Panc1 (cell line): ENCODE data around the gene F3. TPM values are rescaled to one million over a fixed set of nuclear protein-coding genes. Genes with fewer than 3 reads are reported as not detected.

Source experiments
- ATAC-seq: fragments of 200-7000 bp; cut with Tn5 transposase; 2 replicates; pipeline ENCODE4 v1.9.1; 2020; ENCODE audit warnings: mild to moderate bottlenecking, moderate library complexity
- BruUV-seq: library from RNA; stranded (reverse); fragments of 400-500 nt; replicated peaks from 2 replicates; lab custom pipeline; 2021; lab: Mats Ljungman, UMichigan
- CTCF ChIA-PET: fragments of 300-600 bp; sonication (Branson Sonifier 250); formaldehyde crosslinking; loops from one replicate; lab custom pipeline; 2022; ENCODE audit warnings: antibody characterized with exemption; lab: Charles Lee
- POLR2A ChIA-PET: fragments of 300-600 bp; sonication (Branson Sonifier 250); formaldehyde crosslinking; loops from one replicate; lab custom pipeline; 2022; ENCODE audit warnings: antibody characterized with exemption; lab: Charles Lee
- DNase-seq: peaks from one replicate; pipeline ENCODE4 v3.0.0-alpha.2; 2010; ENCODE audit warnings: low read depth, low spot score
- H3K27ac ChIP-seq: 2 replicates; pipeline ENCODE4 v1.5.1; 2011; ENCODE audit warnings: mild to moderate bottlenecking, low read length, inconsistent platforms
- H3K27me3 ChIP-seq: fragments of 200-500 bp; sonication (Bioruptor generic); 2 replicates; pipeline ENCODE4 v1.6.0; 2014; ENCODE audit warnings: low read length, inconsistent platforms; ENCODE audit not compliant: control insufficient read depth, insufficient read depth
- H3K36me3 ChIP-seq: fragments of 200-500 bp; sonication (Bioruptor generic); 2 replicates; pipeline ENCODE4 v1.5.1; 2014; ENCODE audit warnings: inconsistent platforms, mild to moderate bottlenecking, low read length, moderate library complexity; ENCODE audit not compliant: control insufficient read depth, insufficient read depth
- H3K4me1 ChIP-seq: 2 replicates; pipeline ENCODE4 v1.5.1; 2011; ENCODE audit warnings: inconsistent platforms, mild to moderate bottlenecking, low read length, moderate library complexity; ENCODE audit not compliant: control insufficient read depth, insufficient read depth
- H3K4me3 ChIP-seq, 2 experiments: 2 replicates each; pipeline ENCODE4 v1.5.1; 2011 to 2012; ENCODE audit warnings: low read depth in 2 of 2, low read length in 2 of 2, mild to moderate bottlenecking in 2 of 2, inconsistent platforms in 1 of 2, moderate library complexity in 1 of 2
- H3K9me3 ChIP-seq: fragments of 200-500 bp; sonication (Bioruptor generic); 2 replicates; pipeline ENCODE4 v1.5.1; 2014; ENCODE audit warnings: low read depth, mild to moderate bottlenecking, inconsistent platforms, low read length, moderate library complexity; ENCODE audit not compliant: control insufficient read depth, insufficient read depth
- POLR2AphosphoS5 ChIP-seq: IDR thresholded peaks from 2 replicates; pipeline ENCODE4 v1.6.1; 2012; ENCODE audit warnings: mild to moderate bottlenecking, low read depth, low read length, moderate library complexity
- SIN3A ChIP-seq: IDR thresholded peaks from 2 replicates; pipeline ENCODE4 v1.6.1; 2012; ENCODE audit warnings: low read depth, mild to moderate bottlenecking, low read length, moderate library complexity, borderline replicate concordance; ENCODE audit not compliant: insufficient read depth
- TCF7L2 ChIP-seq: IDR thresholded peaks from 2 replicates; pipeline ENCODE4 v1.6.1; 2011; ENCODE audit warnings: mild to moderate bottlenecking, low read depth, low read length, inconsistent platforms
- in situ Hi-C: cut with HindIII; loops from 2 replicates; pipeline ENCODE4 v1.10.0; 2016; ENCODE audit warnings: low sequenced_read_pairs, low pct_unique_long_range_greater_than_20kb
- intact Hi-C: fragments of 100-400 bp; cut with micrococcal nuclease; formaldehyde crosslinking; loops from one replicate; pipeline ENCODE4 v1.10.0; 2022; ENCODE audit not compliant: unreplicated experiment
- total RNA-seq: library from RNA; stranded (reverse); gene quantifications from one replicate; pipeline ENCODE4 v1.2.1, GENCODE V29; 2021; ENCODE audit not compliant: unreplicated experiment
- TF ChIP-seq, protein P1 (sequence below): fragments of 450-650 bp; IDR thresholded peaks from 2 replicates; pipeline ENCODE4 v1.5.1; 2017; ENCODE audit warnings: mild to moderate bottlenecking
- TF ChIP-seq, protein P2 (sequence below), 2 experiments: IDR thresholded peaks; 2 replicates each; pipeline ENCODE4 v1.6.1; 2011 to 2012; ENCODE audit warnings: low read depth in 2 of 2, control low read depth in 1 of 2, low read length in 1 of 2, mild to moderate bottlenecking in 1 of 2, moderate library complexity in 1 of 2; ENCODE audit not compliant: insufficient read depth in 1 of 2

The F3 gene
- total RNA-seq, 1 experiment from 2014 or later, result 2.6 TPM

DNA sequence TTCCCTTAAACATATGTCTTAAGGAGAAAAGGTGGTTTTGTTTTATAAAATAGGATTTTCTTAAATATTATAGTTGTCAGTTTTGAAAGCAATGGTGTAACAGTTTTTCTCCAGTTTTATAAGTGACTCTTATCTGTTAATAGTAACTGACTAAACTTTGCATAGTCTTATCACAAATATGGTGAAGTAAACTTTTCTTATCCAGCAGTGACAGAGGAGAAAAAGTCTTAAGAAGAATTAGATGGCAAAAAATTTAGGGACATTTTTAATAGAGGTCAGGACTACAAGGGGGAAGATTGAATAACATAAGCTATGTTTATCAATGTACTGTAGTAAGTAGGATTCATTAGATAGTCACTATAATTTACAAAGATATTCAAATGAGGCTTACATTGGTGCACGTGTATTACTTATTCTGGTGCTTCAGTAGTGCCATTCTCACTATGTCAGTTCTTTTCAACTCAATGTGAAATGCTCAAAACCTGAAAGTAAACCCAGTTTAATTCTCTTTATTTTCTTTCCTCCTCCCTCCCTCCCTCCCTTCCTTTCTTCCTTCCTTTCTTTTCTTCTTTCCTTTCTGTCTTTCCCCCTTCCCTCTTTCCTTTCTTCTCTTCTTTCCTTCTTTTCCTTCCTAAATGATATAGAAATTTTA lies 26.1 kb downstream of the F3 start:
- no TSS peak for BruUV-seq
- intact Hi-C loops, result no loop called here
- POLR2A ChIA-PET, result no interaction called here

DNA sequence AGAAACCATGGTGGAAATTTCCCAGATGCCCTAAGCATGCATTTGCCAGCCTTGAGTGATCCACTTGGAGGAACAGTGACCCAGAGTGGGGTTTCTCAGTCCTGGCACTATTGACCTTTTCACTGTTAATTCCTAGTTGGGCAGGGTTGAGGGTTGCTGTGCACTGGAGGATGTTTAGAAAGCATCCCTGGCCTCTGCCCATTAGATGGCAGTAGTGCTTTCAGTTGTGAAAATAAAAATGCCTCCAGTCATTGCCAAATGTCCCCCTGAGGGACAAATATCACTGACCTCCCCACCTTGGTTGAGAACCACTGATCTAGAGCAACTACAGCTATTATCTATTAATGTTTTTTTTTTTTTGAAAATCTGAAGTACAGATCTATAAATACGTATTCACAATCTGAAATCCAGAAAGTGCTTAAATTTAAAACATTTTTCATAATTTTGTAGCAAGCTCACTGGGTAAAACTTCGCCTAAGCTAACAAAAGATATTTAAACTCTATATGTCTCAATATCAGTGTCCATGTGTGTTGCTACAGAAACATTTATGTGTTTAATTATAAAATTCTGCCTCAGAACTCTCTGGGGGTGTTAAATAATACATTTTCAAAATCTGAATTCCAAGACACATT lies 27.3 kb downstream of the F3 start:
- in situ Hi-C loops, result no loop called here
- peak; percentile 10 for DNase-seq
- TF ChIP-seq, protein P1, sequence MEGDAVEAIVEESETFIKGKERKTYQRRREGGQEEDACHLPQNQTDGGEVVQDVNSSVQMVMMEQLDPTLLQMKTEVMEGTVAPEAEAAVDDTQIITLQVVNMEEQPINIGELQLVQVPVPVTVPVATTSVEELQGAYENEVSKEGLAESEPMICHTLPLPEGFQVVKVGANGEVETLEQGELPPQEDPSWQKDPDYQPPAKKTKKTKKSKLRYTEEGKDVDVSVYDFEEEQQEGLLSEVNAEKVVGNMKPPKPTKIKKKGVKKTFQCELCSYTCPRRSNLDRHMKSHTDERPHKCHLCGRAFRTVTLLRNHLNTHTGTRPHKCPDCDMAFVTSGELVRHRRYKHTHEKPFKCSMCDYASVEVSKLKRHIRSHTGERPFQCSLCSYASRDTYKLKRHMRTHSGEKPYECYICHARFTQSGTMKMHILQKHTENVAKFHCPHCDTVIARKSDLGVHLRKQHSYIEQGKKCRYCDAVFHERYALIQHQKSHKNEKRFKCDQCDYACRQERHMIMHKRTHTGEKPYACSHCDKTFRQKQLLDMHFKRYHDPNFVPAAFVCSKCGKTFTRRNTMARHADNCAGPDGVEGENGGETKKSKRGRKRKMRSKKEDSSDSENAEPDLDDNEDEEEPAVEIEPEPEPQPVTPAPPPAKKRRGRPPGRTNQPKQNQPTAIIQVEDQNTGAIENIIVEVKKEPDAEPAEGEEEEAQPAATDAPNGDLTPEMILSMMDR, result peak; percentile 76
- TF ChIP-seq SIN3A (no peak), TCF7L2 (no peak)
- no peak overlapping the region for H3K4me3 ChIP-seq
- H3K36me3 ChIP-seq, result no peaks in the 10 kb centered on the region; the same call in 1 of the 2 replicates
- H3K27me3 ChIP-seq, result no peaks in the 10 kb centered on the region
- intact Hi-C loops, result loop anchor here (1.0 kb wide), 1 partner anchor 288 kb away; no protein-coding TSS in a partner anchor
- CTCF ChIA-PET, result interaction anchor here (0.6 kb wide), 1 partner anchor 27 kb away, joined by 3 read pairs; no protein-coding TSS in a partner anchor
- BruUV-seq, result no TSS peak
- ATAC-seq, result peak; percentile 74; the same call in 1 of the 2 replicates
- POLR2A ChIA-PET, result no interaction called here
- no peak overlapping the region for H3K27ac ChIP-seq
- no peaks in the 10 kb centered on the region for H3K9me3 ChIP-seq
- H3K4me1 ChIP-seq, result no peaks in the 10 kb centered on the region; the same call in 1 of the 2 replicates

More for the DNA sequence above, 26.1 kb downstream of the F3 start:
- ATAC-seq, result no peak
- H3K4me3 ChIP-seq, result no peak overlapping the region
- CTCF ChIA-PET, result interaction anchor here (1.4 kb wide), 1 partner anchor 35 kb away, joined by 3 read pairs; no protein-coding TSS in a partner anchor
- in situ Hi-C loops, result no loop called here
- no peaks in the 10 kb centered on the region; the same call in 1 of the 2 replicates for H3K36me3 ChIP-seq
- H3K27ac ChIP-seq, result no peak overlapping the region
- DNase-seq, result no peak
- no peaks in the 10 kb centered on the region for H3K27me3 ChIP-seq
- TF ChIP-seq, protein P2, sequence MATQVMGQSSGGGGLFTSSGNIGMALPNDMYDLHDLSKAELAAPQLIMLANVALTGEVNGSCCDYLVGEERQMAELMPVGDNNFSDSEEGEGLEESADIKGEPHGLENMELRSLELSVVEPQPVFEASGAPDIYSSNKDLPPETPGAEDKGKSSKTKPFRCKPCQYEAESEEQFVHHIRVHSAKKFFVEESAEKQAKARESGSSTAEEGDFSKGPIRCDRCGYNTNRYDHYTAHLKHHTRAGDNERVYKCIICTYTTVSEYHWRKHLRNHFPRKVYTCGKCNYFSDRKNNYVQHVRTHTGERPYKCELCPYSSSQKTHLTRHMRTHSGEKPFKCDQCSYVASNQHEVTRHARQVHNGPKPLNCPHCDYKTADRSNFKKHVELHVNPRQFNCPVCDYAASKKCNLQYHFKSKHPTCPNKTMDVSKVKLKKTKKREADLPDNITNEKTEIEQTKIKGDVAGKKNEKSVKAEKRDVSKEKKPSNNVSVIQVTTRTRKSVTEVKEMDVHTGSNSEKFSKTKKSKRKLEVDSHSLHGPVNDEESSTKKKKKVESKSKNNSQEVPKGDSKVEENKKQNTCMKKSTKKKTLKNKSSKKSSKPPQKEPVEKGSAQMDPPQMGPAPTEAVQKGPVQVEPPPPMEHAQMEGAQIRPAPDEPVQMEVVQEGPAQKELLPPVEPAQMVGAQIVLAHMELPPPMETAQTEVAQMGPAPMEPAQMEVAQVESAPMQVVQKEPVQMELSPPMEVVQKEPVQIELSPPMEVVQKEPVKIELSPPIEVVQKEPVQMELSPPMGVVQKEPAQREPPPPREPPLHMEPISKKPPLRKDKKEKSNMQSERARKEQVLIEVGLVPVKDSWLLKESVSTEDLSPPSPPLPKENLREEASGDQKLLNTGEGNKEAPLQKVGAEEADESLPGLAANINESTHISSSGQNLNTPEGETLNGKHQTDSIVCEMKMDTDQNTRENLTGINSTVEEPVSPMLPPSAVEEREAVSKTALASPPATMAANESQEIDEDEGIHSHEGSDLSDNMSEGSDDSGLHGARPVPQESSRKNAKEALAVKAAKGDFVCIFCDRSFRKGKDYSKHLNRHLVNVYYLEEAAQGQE (IDR thresholded peaks at IDR 0.05; ENCODE audit: insufficient read depth in 1 of 2, low read depth in 2 of 2, low read length in 1 of 2), result no peak
- TF ChIP-seq, protein P1, result no peak
- TF ChIP-seq POLR2AphosphoS5 (no peak), TCF7L2 (no peak), SIN3A (no peak)
- no peaks in the 10 kb centered on the region for H3K9me3 ChIP-seq
- no peaks in the 10 kb centered on the region; the same call in 1 of the 2 replicates for H3K4me1 ChIP-seq
